ENCODE data around the gene CALM1.

The CALM1 gene

DNA sequence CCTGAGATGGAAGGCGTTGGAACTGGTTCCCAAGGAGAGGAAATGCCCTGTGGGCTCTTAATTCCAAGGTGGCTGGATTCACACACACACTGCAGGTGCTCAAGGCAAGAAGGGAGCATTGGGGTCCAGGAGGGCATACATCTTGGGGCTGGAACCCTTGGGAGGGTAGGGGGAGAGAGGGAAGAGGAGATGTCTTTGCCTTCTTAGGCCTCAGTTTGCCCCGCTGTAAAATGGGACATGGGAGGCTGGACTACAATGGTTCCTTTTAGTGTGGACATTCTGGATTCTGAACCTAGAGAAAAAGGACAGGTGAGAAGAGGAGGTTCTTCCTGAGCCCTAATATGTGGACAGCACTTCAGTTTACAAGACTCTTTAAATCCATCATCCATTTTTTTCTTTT is 43.8 kb downstream of the CALM1 start:
- no peak for DNase-seq (ENCODE audit: low read depth in 3 of 3, low spot score in 1 of 3)

DNA sequence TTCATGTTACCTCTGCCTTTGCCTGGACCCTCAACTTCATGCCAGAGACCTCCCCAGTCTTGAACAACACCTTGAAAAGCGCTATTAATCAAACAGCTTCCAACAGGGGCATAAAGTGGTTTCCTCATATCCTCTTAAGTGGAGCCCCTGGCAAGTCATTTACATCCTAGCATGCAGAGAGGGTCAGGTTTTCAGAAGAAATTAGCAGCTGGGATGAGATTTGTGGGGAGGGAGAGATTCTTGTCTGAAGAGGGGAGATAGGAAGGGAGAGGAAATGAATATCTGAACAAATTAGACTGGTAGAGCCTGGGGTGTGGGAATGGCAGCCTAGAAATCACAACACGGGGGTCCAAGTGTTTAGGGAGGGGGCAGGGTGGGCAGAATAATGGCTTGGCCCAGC is 45.6 kb downstream of the CALM1 start:
- no peak for DNase-seq (ENCODE audit: low read depth in 3 of 3, low spot score in 1 of 3)

DNA sequence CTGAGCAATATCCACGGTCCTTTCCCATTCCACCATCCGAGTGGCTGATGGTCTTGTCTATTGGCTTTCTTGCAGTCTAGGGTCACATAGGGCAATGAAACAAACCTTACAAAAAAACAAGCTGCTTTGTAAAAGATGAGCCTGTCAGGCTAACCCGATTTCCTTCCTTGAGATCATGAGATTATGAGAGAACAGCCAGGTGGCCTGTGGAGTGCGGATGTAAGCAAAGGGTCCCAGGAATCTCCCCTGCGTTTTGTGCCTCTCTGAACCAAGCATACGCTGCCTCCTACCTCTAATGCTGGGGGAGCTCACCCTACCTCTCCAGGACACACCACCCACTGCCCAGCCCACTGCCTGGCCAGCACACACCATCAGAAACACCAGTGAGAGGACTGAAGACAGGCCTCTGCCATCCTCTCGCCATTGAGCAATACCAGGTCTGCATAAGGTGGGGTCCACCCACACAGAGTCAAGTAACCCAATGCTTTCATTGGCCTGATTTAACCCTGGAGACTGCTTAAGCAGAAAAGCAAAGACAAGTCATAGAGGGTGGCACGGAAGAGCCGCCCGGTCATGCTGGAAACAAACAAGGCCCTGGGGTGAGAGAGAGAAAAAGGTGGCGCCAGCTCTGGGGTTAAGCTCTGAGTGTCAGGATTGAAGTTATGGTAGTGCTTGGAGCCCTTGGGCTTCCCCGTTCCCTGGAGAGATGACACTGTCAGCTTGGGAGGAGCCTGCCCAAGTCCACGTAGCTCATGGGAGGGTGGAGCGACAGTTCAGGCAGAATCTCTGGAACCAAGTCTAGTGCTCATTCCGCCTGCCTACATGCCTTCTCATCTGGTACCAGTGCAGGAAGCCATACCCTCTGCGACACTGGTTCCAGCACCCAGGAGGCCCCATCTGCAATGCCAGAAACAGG is 46.6 kb downstream of the CALM1 start:
- DNase-seq (ENCODE audit: low read depth in 3 of 3, low spot score in 1 of 3), result no peak

DNA sequence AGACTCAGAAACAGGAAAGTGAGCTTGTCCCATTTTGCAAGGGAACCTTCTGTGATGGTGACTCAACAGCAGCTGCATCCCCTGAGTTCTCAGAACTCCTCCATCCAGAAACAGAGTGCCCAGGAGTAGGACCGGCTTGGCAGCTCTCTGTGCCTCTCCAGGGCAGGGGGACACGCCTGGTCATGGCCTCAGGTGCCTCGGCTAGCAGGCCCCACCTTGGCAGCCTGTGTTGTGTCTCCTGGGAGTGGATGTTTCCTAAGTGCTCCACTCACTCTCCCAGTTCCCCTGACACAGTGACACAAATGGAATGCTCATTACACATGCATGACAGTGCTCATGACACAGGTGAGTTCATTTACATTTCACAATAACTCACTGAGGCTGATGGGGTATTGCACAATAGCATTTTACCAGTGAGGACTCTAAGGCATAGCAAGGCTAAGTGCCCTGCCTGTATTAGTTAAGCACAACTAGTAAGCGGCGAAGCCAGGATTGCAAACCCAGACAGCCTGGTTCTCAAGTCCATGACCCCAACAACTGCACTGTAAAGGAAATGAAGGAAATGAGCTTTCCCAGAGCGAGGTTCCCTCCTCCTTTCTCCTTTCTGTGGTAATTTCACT is 47.4 kb downstream of the CALM1 start:
- no peak for DNase-seq (ENCODE audit: low read depth in 3 of 3, low spot score in 1 of 3)

GRCh38 chr14:90445011-90445410 is 48.2 kb downstream of the CALM1 start:
- DNase-seq (ENCODE audit: low read depth in 3 of 3, low spot score in 1 of 3), result no peak

DNA sequence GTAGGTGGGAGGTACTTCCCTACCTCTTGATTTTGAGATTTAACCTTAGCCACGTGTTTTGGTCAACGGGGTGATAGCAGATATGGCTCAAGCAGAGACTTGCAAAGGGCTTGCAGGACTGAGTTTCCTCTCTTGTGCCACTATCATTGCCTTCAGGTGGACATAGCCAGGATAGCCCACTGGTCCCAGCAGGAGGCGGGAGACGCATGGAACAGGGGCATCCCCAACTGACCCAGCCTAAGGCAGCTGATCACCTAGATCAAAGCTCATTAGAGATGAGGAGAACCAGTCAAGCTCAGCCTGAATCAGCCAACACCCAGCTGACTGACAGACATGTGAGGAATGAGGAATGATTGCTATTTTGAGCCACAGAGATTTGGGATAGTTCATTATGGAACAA is 49.6 kb downstream of the CALM1 start:
- DNase-seq (ENCODE audit: low read depth in 3 of 3, low spot score in 1 of 3), result no peak

DNA sequence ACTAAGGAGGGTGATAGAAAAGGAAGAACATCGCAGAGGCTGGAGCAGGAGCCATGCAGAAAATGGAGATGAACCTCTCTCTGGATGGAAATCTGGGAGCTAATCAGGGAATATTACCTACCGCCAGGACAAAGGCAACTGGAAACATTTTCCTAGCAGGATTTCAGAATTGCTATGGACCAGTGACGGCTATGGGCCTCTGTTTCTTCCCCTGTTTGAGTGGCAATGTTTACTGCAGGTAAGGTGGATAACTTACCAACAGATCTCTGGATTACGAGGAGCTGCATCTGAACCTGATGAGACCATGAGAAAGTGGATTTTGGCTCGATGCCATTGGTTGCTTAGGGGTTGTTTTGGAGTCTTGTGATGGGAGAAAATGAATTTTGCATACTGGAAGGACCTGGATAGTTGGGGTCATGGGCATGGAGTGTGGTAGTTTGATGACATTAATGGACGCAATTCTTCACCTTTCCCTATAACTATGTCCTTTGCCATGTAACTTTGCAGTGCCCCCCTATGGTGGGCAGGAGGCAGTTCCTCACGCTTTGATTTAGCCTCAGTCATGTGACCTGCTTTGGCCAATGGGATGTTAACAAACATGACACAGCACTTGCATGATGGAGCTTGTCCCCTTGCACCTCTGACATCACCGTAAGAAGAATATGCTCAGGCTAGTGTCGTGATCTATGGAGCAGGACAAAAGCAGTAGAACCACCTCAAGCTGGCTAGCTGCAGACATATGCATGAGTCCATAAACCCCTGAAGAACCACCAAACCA is 51.1 kb downstream of the CALM1 start:
- DNase-seq (ENCODE audit: low read depth in 3 of 3, low spot score in 1 of 3), result no peak

- DNase-seq (ENCODE audit: low read depth in 3 of 3, low spot score in 1 of 3), result no peak
Measured at GRCh38 chr14:90449411-90449810, 52.6 kb downstream of the CALM1 start.

DNA sequence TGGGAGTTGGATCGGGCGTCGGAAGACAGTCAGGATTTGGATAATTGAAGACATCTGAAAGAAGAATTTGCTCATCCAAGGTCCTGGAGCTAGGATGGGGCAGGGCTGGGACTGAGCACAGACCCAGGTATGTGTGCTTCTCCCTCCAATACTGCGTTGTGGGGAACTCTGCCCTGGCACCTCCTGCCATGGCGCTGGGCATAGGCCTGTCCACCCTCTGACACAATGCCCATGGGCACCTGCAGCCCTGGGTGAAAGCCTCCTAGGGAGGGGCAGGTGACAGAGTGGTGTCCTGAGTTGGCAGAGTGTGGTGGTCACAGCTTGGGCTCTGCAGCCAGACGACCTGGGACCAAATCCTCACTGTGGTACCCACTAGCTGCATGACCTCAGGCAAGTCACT is 53.3 kb downstream of the CALM1 start:
- DNase-seq (ENCODE audit: low read depth in 3 of 3, low spot score in 1 of 3), result no peak

DNA sequence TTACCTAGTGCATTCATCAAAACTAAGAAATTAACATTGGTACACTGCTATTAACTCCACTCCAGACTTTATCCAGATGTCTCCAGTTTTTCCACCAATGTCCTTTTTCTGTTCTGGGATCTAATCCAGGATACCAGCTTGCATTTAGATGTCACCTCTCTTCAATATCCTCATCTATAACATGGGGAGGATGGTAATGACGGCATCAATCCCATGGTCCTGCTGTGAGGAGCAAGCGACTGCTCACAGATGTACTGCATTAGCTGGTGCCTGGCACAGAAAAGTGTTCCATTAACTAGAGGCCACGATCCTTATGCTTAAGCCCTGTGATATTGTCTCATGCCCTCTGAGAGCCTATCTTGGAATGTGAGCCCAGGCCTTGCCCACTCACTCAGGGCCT is 53.8 kb downstream of the CALM1 start:
- no peak for DNase-seq (ENCODE audit: low read depth in 3 of 3, low spot score in 1 of 3)

DNA sequence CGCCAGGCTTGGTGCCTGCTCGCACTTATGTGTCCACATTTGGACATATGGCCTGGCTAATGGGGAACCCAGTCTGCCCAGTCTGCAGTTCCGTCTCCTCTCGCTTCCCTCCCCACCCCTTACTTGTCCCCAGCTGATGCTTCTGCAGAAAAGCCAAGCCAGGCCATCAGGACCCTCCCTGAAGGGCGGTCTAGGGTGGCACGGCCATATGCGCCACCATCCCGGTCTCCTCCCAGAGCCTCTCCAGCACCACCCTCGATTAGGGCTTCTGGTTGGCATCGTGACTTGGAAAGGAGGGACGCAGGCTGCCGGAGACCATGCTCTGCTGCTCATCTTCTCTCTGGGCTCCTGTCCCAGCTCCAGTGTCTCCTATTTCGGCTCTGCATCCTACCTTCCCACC is 54.6 kb downstream of the CALM1 start:
- DNase-seq (ENCODE audit: low read depth in 3 of 3, low spot score in 1 of 3), result no peak

DNA sequence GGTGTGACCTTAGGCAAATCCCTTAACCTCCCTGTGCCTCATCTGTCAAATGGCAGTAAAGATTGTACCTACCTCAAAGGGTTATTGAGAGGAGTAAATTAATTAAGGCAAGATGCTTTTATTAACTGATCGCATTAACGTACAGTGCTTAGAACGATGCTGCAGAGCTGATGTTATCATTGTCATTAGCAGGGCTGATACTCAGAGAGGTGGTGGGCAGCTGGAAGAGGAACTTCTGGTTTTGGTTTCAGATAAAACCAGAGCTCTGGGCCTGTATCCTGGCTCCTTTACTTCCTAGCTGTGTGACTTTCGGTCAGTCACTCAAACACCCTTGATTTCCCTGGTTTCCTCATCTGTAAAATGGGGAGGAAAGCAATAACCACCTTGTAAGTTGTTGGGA is 55.1 kb downstream of the CALM1 start:
- DNase-seq (ENCODE audit: low read depth in 3 of 3, low spot score in 1 of 3), result no peak

GRCh38 chr14:90452366-90452765 is 55.5 kb downstream of the CALM1 start:
- no peak for DNase-seq (ENCODE audit: low read depth in 3 of 3, low spot score in 1 of 3)

DNA sequence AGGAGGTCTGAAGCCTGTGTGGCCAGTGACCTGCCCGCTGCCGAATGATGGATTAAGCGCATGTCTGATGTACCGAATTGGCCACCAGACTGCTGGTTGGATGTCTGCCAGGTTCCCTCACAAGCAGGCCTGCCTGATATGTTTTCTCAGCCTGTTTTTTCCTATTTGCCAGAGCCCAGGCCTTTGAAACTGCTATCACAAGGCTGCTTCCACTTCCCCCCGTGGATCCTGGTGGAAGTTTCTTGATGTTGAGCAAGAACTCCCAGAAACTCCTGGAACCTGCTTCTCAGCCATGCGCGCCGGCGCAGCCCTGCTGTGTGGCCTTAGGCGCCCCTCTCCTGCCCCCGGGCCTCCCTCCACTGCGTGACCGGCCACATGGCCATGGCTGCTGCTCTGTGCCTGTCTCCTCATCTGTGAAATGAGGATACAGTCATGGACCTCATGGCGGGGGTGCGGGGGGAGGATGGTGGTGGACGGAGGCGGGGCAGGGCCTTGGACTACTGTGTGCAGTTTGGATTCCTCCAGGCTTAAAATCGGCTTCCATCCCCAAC is 56.6 kb downstream of the CALM1 start:
- no peak for DNase-seq (ENCODE audit: low read depth in 3 of 3, low spot score in 1 of 3)

GRCh38 chr14:90454041-90455000 is 57.5 kb downstream of the CALM1 start:
- DNase-seq (ENCODE audit: low read depth in 3 of 3, low spot score in 1 of 3), result no peak

DNA sequence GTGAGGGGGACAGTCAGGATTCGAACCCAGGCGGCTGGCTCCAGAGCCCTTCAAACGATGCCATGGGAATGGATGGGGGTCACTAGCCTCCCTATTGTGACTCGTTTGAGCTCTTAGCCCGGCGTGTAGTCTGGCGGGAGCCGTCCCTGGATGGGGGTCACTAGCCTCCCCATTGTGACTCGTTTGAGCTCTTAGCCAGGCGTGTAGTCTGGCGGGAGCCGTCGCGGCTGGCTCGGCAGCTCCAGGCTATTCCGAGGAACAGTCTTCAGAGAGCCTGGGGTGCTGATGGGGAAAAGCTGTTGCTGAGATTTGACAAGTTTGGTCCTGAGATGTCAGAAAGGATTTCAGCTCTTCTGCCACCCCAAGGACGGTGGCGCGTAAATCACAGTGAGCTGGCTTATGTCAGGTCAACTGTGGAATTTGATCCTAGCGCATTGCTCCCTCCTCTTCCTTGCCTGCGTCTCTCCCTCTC is 58.3 kb downstream of the CALM1 start:
- DNase-seq (ENCODE audit: low read depth in 3 of 3, low spot score in 1 of 3), result no peak

DNA sequence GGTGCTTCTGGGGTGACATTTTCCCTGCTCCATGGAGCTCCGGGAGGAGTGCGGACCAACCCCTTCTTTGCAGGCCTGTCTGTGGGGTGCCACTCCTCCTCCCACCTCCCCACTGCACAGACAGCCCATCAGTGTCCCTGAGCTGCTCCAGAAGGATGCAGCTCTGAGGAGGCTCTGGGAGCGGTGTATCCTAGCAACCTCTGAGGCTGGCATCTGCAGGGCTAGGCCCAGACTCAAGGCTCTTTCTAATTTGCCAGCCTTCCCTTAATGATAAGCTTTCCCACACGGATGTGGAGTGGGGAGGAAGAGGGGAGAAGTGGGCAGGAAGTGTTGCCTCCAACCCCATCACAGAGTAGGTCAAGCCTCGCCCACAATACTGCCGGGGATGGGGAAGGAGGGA is 59.7 kb downstream of the CALM1 start:
- DNase-seq (ENCODE audit: low read depth in 3 of 3, low spot score in 1 of 3), result no peak

- DNase-seq (ENCODE audit: low read depth in 3 of 3, low spot score in 1 of 3), result no peak
Measured at GRCh38 chr14:90457186-90457585, 60.4 kb downstream of the CALM1 start.

All from stimulated activated CD4-positive, alpha-beta T cell treated with anti-CD3 and anti-CD28 coated beads, TNF-alpha, amount 100 ng/mL, for 1 hour (primary cell).